Measurements from ENCODE around the gene ASS1. TPM values are rescaled to one million over a fixed set of nuclear protein-coding genes. Genes with fewer than 3 reads are reported as not detected.

The ASS1 gene
- total RNA-seq, 1 experiment from 2014 or later = 255 TPM

DNA sequence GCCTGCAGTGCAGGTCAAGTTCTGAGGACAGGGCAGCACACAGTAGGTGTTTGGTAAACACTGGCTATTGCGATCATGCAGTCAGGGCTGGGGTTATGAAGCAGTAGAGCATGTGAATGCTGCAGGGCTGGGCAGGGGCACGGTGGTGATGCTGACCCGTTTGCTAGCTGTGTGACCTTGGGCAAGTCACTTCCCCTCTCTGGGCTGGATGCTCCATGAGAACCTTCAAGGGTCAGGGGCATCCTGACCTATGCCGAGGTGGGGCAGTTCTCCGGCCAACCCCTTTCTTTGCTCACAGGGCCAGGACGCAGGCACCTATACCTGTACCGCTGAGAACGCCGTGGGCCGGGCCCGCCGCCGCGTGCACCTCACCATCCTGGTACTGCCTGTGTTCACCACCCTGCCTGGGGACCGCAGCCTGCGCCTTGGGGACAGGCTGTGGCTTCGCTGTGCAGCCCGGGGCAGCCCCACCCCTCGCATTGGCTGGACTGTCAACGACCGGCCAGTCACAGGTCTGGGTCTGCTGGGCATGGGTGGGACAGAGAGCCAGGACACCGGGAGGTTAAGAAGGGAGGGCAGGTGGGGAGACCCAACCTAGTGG lies 39.0 kb upstream of the ASS1 start:
- DNase-seq = no peak
- CTCF ChIA-PET = interaction anchor here (0.6 kb wide), 1 partner anchor 307 kb away, joined by 5 read pairs; no protein-coding TSS in a partner anchor
- no peaks in the 10 kb centered on the region for H3K9me2 ChIP-seq (ENCODE audit: insufficient read depth)
- H3K9me3 ChIP-seq (ENCODE audit: insufficient read depth, low read depth) = no peaks in the 10 kb centered on the region
- no peaks in the 10 kb centered on the region for H3K79me2 ChIP-seq (ENCODE audit: low read depth)
- no peak overlapping the region for H3K4me3 ChIP-seq
- H3K27ac ChIP-seq = no peak overlapping the region
- no TSS peak for BruUV-seq (replicated peaks)
- peaks cover 12% of the 10 kb centered on the region; the same call in 1 of the 2 replicates for H3F3A ChIP-seq (ENCODE audit: insufficient read depth, low read depth)
- POLR2A ChIA-PET (ENCODE audit: unreplicated experiment) = no interaction called here
- no peak overlapping the region for H3K4me2 ChIP-seq
- TF ChIP-seq, protein P1, sequence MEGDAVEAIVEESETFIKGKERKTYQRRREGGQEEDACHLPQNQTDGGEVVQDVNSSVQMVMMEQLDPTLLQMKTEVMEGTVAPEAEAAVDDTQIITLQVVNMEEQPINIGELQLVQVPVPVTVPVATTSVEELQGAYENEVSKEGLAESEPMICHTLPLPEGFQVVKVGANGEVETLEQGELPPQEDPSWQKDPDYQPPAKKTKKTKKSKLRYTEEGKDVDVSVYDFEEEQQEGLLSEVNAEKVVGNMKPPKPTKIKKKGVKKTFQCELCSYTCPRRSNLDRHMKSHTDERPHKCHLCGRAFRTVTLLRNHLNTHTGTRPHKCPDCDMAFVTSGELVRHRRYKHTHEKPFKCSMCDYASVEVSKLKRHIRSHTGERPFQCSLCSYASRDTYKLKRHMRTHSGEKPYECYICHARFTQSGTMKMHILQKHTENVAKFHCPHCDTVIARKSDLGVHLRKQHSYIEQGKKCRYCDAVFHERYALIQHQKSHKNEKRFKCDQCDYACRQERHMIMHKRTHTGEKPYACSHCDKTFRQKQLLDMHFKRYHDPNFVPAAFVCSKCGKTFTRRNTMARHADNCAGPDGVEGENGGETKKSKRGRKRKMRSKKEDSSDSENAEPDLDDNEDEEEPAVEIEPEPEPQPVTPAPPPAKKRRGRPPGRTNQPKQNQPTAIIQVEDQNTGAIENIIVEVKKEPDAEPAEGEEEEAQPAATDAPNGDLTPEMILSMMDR (conservative IDR thresholded peaks at IDR 0.05) = no peak
- no peak for TF ChIP-seq EZH2 (IDR thresholded peaks at IDR 0.05; ENCODE audit: low read depth)
- no peaks in the 10 kb centered on the region for H3K36me3 ChIP-seq (ENCODE audit: low read depth)
- H3K27me3 ChIP-seq (ENCODE audit: insufficient read depth, low read depth) = no peaks in the 10 kb centered on the region
- H4K20me1 ChIP-seq (ENCODE audit: insufficient read depth) = no peaks in the 10 kb centered on the region
- no peak overlapping the region for H2AFZ ChIP-seq
- H3K4me1 ChIP-seq (replicated peaks; ENCODE audit: insufficient read depth) = peaks cover 26% of the 10 kb centered on the region
- intact Hi-C loops (cut with micrococcal nuclease; ENCODE audit: unreplicated experiment) = no loop called here

DNA sequence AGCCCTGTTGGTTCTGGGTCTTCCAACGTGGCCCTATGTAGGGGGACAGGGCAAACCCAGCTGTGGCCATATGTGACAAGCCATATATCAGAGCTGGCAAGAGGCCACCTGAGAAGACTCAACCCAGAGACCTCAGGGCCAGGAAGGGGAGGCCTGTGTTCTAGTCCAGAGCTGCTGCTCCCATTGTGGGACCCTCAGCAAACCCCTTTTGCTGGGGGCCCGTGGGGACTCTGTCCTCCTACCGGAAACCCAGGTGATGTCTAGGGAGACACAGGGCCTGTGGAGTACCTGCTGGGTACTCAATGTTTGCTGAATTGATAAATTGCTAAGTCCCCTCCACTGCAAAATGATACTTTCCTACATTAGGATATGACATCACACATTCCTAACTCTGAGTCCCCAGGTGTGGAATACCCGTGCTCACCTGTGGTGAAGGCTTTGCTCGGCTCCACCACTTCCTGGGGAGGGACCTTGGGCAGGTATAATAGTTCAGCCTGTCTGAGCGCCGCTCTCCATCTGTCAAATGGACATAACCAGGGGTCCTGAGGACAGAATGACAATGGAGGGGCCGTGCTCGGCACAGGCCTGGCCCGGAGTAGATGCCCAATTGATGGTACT lies 38.4 kb upstream of the ASS1 start:
- peak in 1 of 2 experiments; percentile 42 for DNase-seq
- POLR2A ChIA-PET (ENCODE audit: unreplicated experiment) = no interaction called here

DNA sequence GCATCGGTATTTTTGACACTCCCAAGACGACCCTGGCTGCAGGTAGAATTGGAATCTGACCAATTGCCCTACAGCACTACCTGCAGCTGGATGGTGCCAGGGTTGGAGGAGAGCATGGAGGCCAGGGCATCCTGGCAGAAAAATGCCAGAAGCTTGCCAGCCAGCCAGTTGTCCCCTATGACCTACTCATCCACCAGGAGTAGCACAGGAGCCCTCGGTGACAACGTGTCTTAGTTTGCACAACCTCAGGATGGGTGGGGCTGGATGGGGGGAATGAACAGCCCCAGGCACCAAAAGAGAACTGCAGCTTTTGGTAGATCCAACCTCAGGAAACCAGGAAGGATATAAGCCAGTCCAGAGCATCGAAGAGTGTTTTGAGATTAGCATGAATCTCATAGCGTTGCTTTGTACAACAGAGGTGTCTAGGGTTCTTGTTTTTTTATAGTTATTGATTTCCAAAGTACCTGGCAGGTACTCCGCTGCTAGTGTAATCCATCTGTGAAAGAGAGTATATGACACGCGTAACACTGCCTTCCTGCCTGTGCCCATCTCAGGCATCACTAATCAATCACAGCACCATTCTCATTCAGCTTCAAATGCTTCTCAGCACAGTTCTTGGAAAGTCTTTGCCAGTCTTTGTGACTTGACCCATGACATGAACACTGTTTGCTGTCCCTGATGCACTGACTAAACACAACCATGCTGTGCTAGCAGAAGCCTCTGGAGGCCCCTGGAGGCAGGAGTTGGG lies 36.7 kb upstream of the ASS1 start:
- H3K9me3 ChIP-seq (ENCODE audit: insufficient read depth, low read depth) = no peaks in the 10 kb centered on the region
- no peaks in the 10 kb centered on the region for H3K9me2 ChIP-seq (ENCODE audit: insufficient read depth)
- peak; percentile 46 to 78 for DNase-seq
- intact Hi-C loops (cut with micrococcal nuclease; ENCODE audit: unreplicated experiment) = no loop called here
- peak overlapping the region; percentile 60 for H3K4me2 ChIP-seq
- H3F3A ChIP-seq (ENCODE audit: insufficient read depth, low read depth) = peaks cover 12% of the 10 kb centered on the region; the same call in 1 of the 2 replicates
- H3K4me3 ChIP-seq = no peak overlapping the region
- H2AFZ ChIP-seq = no peak overlapping the region
- peaks cover 33% of the 10 kb centered on the region for H3K4me1 ChIP-seq (replicated peaks; ENCODE audit: insufficient read depth)
- BruUV-seq (replicated peaks) = no TSS peak
- no peaks in the 10 kb centered on the region for H3K79me2 ChIP-seq (ENCODE audit: low read depth)
- ChIA-PET CTCF (no interaction called here), POLR2A (ENCODE audit: unreplicated experiment) (no interaction called here)
- TF ChIP-seq, protein P1 (conservative IDR thresholded peaks at IDR 0.05) = no peak
- TF ChIP-seq EZH2 (IDR thresholded peaks at IDR 0.05; ENCODE audit: low read depth) = no peak
- H3K27ac ChIP-seq = no peak overlapping the region
- H3K36me3 ChIP-seq (ENCODE audit: low read depth) = no peaks in the 10 kb centered on the region
- H4K20me1 ChIP-seq (ENCODE audit: insufficient read depth) = no peaks in the 10 kb centered on the region
- H3K27me3 ChIP-seq (ENCODE audit: insufficient read depth, low read depth) = no peaks in the 10 kb centered on the region

More for the DNA sequence above, 38.4 kb upstream of the ASS1 start:
- Histone ChIP-seq H3K9me3 (ENCODE audit: insufficient read depth, low read depth) (no peaks in the 10 kb centered on the region), H3K27me3 (ENCODE audit: insufficient read depth, low read depth) (no peaks in the 10 kb centered on the region), H3K27ac (no peak overlapping the region), H3K36me3 (ENCODE audit: low read depth) (no peaks in the 10 kb centered on the region), H3K4me3 (no peak overlapping the region), H4K20me1 (ENCODE audit: insufficient read depth) (no peaks in the 10 kb centered on the region), H3K9me2 (ENCODE audit: insufficient read depth) (no peaks in the 10 kb centered on the region), H2AFZ (no peak overlapping the region), H3K79me2 (ENCODE audit: low read depth) (no peaks in the 10 kb centered on the region), H3K4me1 (replicated peaks; ENCODE audit: insufficient read depth) (peaks cover 31% of the 10 kb centered on the region), H3F3A (ENCODE audit: insufficient read depth, low read depth) (peaks cover 12% of the 10 kb centered on the region; the same call in 1 of the 2 replicates), H3K4me2 (no peak overlapping the region)
- intact Hi-C loops (cut with micrococcal nuclease; ENCODE audit: unreplicated experiment) = no loop called here
- no TSS peak for BruUV-seq (replicated peaks)
- CTCF ChIA-PET = no interaction called here
- TF ChIP-seq EZH2 (IDR thresholded peaks at IDR 0.05; ENCODE audit: low read depth) = no peak
- TF ChIP-seq, protein P1 (conservative IDR thresholded peaks at IDR 0.05) = no peak

All from PC-9 (cell line).